Measurements from ENCODE around the gene EYA4. TPM values are rescaled to one million over a fixed set of nuclear protein-coding genes. Genes with fewer than 3 reads are reported as not detected.

The EYA4 gene
- total RNA-seq, 1 donor from 2014 or later = 15.4 TPM

- Histone ChIP-seq H3K27me3 (ENCODE audit: low read depth) (no peaks in the 10 kb centered on the region), H3K36me3 (no peaks in the 10 kb centered on the region), H3K4me3 (no peak overlapping the region), H3K4me1 (peaks cover 16% of the 10 kb centered on the region), H3K27ac (replicated peaks) (no peak overlapping the region), H3K9me3 (replicated peaks) (no peaks in the 10 kb centered on the region)
- intact Hi-C loops (cut with micrococcal nuclease) = no loop called here
- TF ChIP-seq CTCF (IDR thresholded peaks at IDR 0.05; ENCODE audit: borderline replicate concordance) = no peak
- no peak for DNase-seq
Measured at GRCh38 chr6:133408132-133408531, 167.0 kb downstream of the EYA4 start.

GRCh38 chr6:133408543-133408942 lies 167.4 kb downstream of the EYA4 start:
- DNase-seq = no peak
- no peak overlapping the region for H3K27ac ChIP-seq (replicated peaks)
- no peaks in the 10 kb centered on the region for H3K36me3 ChIP-seq
- no peak for TF ChIP-seq CTCF (IDR thresholded peaks at IDR 0.05; ENCODE audit: borderline replicate concordance)
- H3K4me3 ChIP-seq = no peak overlapping the region
- peaks cover 17% of the 10 kb centered on the region for H3K4me1 ChIP-seq
- no peaks in the 10 kb centered on the region for H3K9me3 ChIP-seq (replicated peaks)
- intact Hi-C loops (cut with micrococcal nuclease) = no loop called here
- H3K27me3 ChIP-seq (ENCODE audit: low read depth) = no peaks in the 10 kb centered on the region

- no peak for TF ChIP-seq CTCF (IDR thresholded peaks at IDR 0.05; ENCODE audit: borderline replicate concordance)
- no peak for DNase-seq
- Histone ChIP-seq H3K9me3 (replicated peaks) (no peaks in the 10 kb centered on the region), H3K4me1 (peaks cover 27% of the 10 kb centered on the region), H3K27me3 (ENCODE audit: low read depth) (no peaks in the 10 kb centered on the region), H3K27ac (replicated peaks) (no peak overlapping the region), H3K36me3 (no peaks in the 10 kb centered on the region), H3K4me3 (no peak overlapping the region)
- intact Hi-C loops (cut with micrococcal nuclease) = no loop called here
Measured at GRCh38 chr6:133410638-133411435, 169.7 kb downstream of the EYA4 start.

GRCh38 chr6:133411757-133412156 lies 170.6 kb downstream of the EYA4 start:
- Histone ChIP-seq H3K9me3 (replicated peaks) (no peaks in the 10 kb centered on the region), H3K4me3 (no peak overlapping the region), H3K4me1 (peaks cover 29% of the 10 kb centered on the region), H3K36me3 (no peaks in the 10 kb centered on the region), H3K27ac (replicated peaks) (no peak overlapping the region), H3K27me3 (ENCODE audit: low read depth) (no peaks in the 10 kb centered on the region)
- DNase-seq = no peak
- no peak for TF ChIP-seq CTCF (IDR thresholded peaks at IDR 0.05; ENCODE audit: borderline replicate concordance)
- intact Hi-C loops (cut with micrococcal nuclease) = no loop called here

- intact Hi-C loops (cut with micrococcal nuclease) = no loop called here
- TF ChIP-seq CTCF (IDR thresholded peaks at IDR 0.05; ENCODE audit: borderline replicate concordance) = no peak
- DNase-seq = no peak
- no peaks in the 10 kb centered on the region for H3K27me3 ChIP-seq (ENCODE audit: low read depth)
- peaks cover 29% of the 10 kb centered on the region for H3K4me1 ChIP-seq
- H3K27ac ChIP-seq (replicated peaks) = no peak overlapping the region
- H3K9me3 ChIP-seq (replicated peaks) = no peaks in the 10 kb centered on the region
- H3K36me3 ChIP-seq = no peaks in the 10 kb centered on the region
- no peak overlapping the region for H3K4me3 ChIP-seq
Measured at GRCh38 chr6:133415262-133415661, 174.1 kb downstream of the EYA4 start.

Data from left ventricle myocardium inferior (tissue), 1 donor.